NCI-H446 treated with DMSO at 0.1 percent for 48 hours (cell line): ENCODE results near the gene DYNLT4.
A peak's percentile ranks its signal among the peaks of the same experiment; 100 is the strongest.
"Not testable (repeated sequence)": the region's sequence is repeated elsewhere in the genome, so short reads cannot be mapped to it uniquely, and the experiment has no call there.

Source experiments
- DNase-seq: peaks from one replicate; lab custom pipeline; 2025; lab: John Stamatoyannopoulos, UW

DYNLT4 gene

GRCh38 chr1:44788120-44788860, 18.9 kb downstream of the DYNLT4 start, which contains the start of gene BEST4:
Gene BEST4 (minus strand): TSS chr1:44788170. CDS start chr1:44787705, 465 bp downstream.
- no peak for DNase-seq

GRCh38 chr1:44787506-44787905, 19.6 kb downstream of the DYNLT4 start:
- no peak for DNase-seq

GRCh38 chr1:44786841-44787426, 20.2 kb downstream of the DYNLT4 start:
- DNase-seq, result no peak

GRCh38 chr1:44786138-44786840, 20.9 kb downstream of the DYNLT4 start:
- no peak for DNase-seq

- DNase-seq, result no peak
These were observed 21.5 kb downstream of the DYNLT4 start for GRCh38 chr1:44785501-44786137.

GRCh38 chr1:44785029-44785380, 22.1 kb downstream of the DYNLT4 start:
- no peak for DNase-seq

- no peak for DNase-seq
These were observed 22.8 kb downstream of the DYNLT4 start for GRCh38 chr1:44784094-44785028.

- peak; percentile 16 for DNase-seq
These were observed 23.5 kb downstream of the DYNLT4 start for GRCh38 chr1:44783697-44784093.

GRCh38 chr1:44780583-44781121, 26.5 kb downstream of the DYNLT4 start:
- no peak for DNase-seq

- DNase-seq, result no peak
These were observed 28.2 kb downstream of the DYNLT4 start for GRCh38 chr1:44778705-44779576.

GRCh38 chr1:44777969-44778635, 29.0 kb downstream of the DYNLT4 start:
- no peak for DNase-seq

- no peak for DNase-seq
These were observed 29.6 kb downstream of the DYNLT4 start for GRCh38 chr1:44777547-44777946.

- DNase-seq, result no peak
These were observed 30.5 kb downstream of the DYNLT4 start for GRCh38 chr1:44776730-44777068.

GRCh38 chr1:44775930-44776729, 31.0 kb downstream of the DYNLT4 start:
- no peak for DNase-seq

GRCh38 chr1:44775078-44775929, 31.8 kb downstream of the DYNLT4 start, which contains the start of gene RPS8:
Gene RPS8 (plus strand): TSS chr1:44775540. CDS start chr1:44775597, 57 bp downstream.
- DNase-seq, result peak; percentile 87

- DNase-seq, result not testable (repeated sequence)
These were observed 40.7 kb downstream of the DYNLT4 start for GRCh38 chr1:44766421-44766820.

- no peak for DNase-seq
These were observed 46.3 kb downstream of the DYNLT4 start for GRCh38 chr1:44760876-44761275.

- DNase-seq, result no peak
These were observed 48.1 kb downstream of the DYNLT4 start for GRCh38 chr1:44759077-44759476.
